SK-N-SH treated with all-trans-retinoic acid at 6 μM for 48 hours (cell line): Measurements from ENCODE around the gene IFITM1.

Experiments
- ATAC-seq: fragments of 200-7000 bp; cut with Tn5 transposase; 3 replicates; pipeline ENCODE4 v1.9.1; 2020; ENCODE audit warnings: mild to moderate bottlenecking, moderate library complexity
- ARNTL ChIP-seq: fragments of 450-650 bp; formaldehyde crosslinking; IDR thresholded peaks from 2 replicates; pipeline ENCODE4 v1.5.0; 2020; ENCODE audit warnings: low read depth, mild to moderate bottlenecking, moderate library complexity, borderline replicate concordance
- BACH2 ChIP-seq: fragments of 250-450 bp; sonication (Bioruptor Pico); IDR thresholded peaks from 2 replicates; pipeline ENCODE4 v1.9.0; 2021; ENCODE audit warnings: mild to moderate bottlenecking, borderline replicate concordance
- CSDC2 ChIP-seq: fragments of 250-450 bp; sonication (Bioruptor Pico); IDR thresholded peaks from 2 replicates; pipeline ENCODE4 v1.5.0; 2020; ENCODE audit warnings: mild to moderate bottlenecking, moderate library complexity
- ESRRG ChIP-seq: fragments of 250-450 bp; sonication (Bioruptor Pico); IDR thresholded peaks from 2 replicates; pipeline ENCODE4 v1.6.1; 2021; ENCODE audit warnings: mild to moderate bottlenecking
- ISL1 ChIP-seq: fragments of 250-450 bp; sonication (Bioruptor Pico); IDR thresholded peaks from 2 replicates; pipeline ENCODE4 v2.1.2; 2022; ENCODE audit warnings: mild to moderate bottlenecking, moderate library complexity
- PPARA ChIP-seq: fragments of 250-450 bp; sonication (Bioruptor Pico); IDR thresholded peaks from 2 replicates; pipeline ENCODE4 v1.5.0; 2020; ENCODE audit warnings: mild to moderate bottlenecking, borderline replicate concordance
- RARB ChIP-seq: fragments of 250-450 bp; sonication (Bioruptor Pico); IDR thresholded peaks from 2 replicates; pipeline ENCODE4 v1.8.0; 2021; ENCODE audit warnings: mild to moderate bottlenecking, moderate library complexity
- TCF4 ChIP-seq: fragments of 250-450 bp; sonication (Bioruptor Pico); IDR thresholded peaks from 2 replicates; pipeline ENCODE4 v1.8.0; 2021; ENCODE audit warnings: mild to moderate bottlenecking, moderate library complexity, borderline replicate concordance
- TOX ChIP-seq: fragments of 250-450 bp; sonication (Bioruptor Pico); IDR thresholded peaks from 2 replicates; pipeline ENCODE4 v1.8.0; 2021; ENCODE audit warnings: mild to moderate bottlenecking, moderate library complexity, borderline replicate concordance
- ZC3H10 ChIP-seq: fragments of 250-450 bp; sonication (Bioruptor Pico); IDR thresholded peaks from 2 replicates; pipeline ENCODE4 v1.5.1; 2021; ENCODE audit warnings: mild to moderate bottlenecking, moderate library complexity
- ZFP30 ChIP-seq: fragments of 450-650 bp; formaldehyde crosslinking; IDR thresholded peaks from 2 replicates; pipeline ENCODE4 v1.5.0; 2022; ENCODE audit warnings: mild to moderate bottlenecking, moderate library complexity
- ZNF565 ChIP-seq: fragments of 450-650 bp; formaldehyde crosslinking; conservative IDR thresholded peaks from 2 replicates; pipeline ENCODE4 v1.5.0; 2020; ENCODE audit warnings: low read depth, mild to moderate bottlenecking, moderate library complexity
- ZNF70 ChIP-seq: fragments of 450-650 bp; formaldehyde crosslinking; IDR thresholded peaks from 2 replicates; pipeline ENCODE4 v1.5.0; 2020; ENCODE audit warnings: mild to moderate bottlenecking, moderate library complexity
- ZNF8 ChIP-seq: fragments of 450-650 bp; formaldehyde crosslinking; IDR thresholded peaks from 2 replicates; pipeline ENCODE4 v1.5.0; 2020; ENCODE audit warnings: mild to moderate bottlenecking, moderate library complexity
- TF ChIP-seq, protein P1 (sequence below): fragments of 250-450 bp; sonication (Bioruptor Pico); IDR thresholded peaks from 2 replicates; pipeline ENCODE4 v1.5.1; 2021; ENCODE audit warnings: mild to moderate bottlenecking, moderate library complexity
- TF ChIP-seq, protein P2 (sequence below): fragments of 250-450 bp; sonication (Bioruptor Pico); IDR thresholded peaks from 2 replicates; pipeline ENCODE4 v1.8.0; 2020; ENCODE audit warnings: mild to moderate bottlenecking, moderate library complexity, borderline replicate concordance
- TF ChIP-seq, protein P3 (sequence below): fragments of 250-450 bp; sonication (Bioruptor Pico); IDR thresholded peaks from 2 replicates; pipeline ENCODE4 v1.5.0; 2020; ENCODE audit warnings: mild to moderate bottlenecking, moderate library complexity
- TF ChIP-seq, protein P4 (sequence below): fragments of 250-450 bp; sonication (Bioruptor Pico); IDR thresholded peaks from 2 replicates; pipeline ENCODE4 v1.5.1; 2020; ENCODE audit warnings: low read depth, mild to moderate bottlenecking, moderate library complexity
- TF ChIP-seq, protein P5 (sequence below): fragments of 250-450 bp; sonication (Bioruptor Pico); IDR thresholded peaks from 2 replicates; pipeline ENCODE4 v1.8.0; 2021; ENCODE audit warnings: low read depth, mild to moderate bottlenecking, moderate library complexity, borderline replicate concordance

The IFITM1 gene

DNA sequence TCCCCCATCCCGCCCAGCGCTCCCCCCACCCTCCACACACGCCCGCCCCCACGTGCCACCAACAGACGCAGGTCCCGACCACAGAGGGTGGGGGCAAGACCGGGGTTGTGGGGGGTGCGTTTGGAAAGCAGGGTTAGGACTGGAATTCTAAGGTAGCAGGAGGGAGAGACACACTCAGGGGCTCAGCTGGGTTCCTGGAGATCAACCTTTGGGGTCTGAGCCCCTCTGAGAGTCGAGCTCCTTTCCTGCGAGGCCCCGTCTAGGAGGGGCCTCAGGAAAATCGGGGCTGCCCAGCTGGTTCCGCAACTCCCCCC, 24.5 kb upstream of the IFITM1 start:
- no peak for ATAC-seq

DNA sequence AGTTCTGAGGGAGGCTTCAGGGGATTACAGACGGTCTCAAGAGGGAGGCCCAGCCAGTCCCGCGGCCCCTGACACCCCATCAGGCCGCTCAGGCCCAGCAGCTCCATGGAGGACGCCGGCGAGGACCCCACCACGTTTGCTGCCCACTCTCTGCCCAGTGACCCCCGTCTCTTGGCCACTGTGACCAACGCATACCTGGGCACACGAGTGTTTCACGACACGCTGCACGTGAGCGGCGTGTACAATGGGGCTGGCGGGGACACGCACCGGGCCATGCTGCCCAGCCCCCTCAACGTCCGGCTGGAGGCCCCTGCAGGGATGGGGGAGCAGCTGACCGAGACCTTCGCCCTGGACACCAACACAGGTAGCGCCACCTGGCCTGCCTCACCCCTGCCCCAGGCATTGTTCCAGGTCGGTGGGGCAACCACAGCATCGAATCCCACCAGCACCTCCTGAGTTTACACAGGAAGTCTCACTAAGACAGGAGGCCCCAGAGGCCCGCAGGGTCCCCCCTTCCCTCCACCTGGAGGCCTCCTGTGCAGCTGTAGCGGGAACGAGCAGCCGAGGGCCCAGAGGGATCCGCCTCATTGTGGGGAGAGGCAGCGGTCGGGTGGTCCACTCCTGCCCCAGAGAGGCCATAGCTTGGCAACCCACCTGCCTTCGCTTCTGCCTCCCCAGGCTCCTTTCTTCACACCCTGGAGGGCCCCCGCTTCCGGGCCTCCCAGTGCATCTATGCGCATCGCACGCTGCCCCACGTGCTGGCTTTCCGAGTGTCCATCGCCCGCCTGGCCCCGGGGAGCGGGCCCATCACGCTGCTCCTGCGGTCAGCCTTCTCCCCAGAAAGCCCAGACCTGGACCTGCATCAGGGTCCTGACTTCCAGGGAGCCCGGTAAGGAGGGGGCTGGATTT, 23.9 kb upstream of the IFITM1 start:
- no peak for ATAC-seq
- TF ChIP-seq ISL1 (CRISPR knock-in tag) (no peak), BACH2 (CRISPR knock-in tag) (no peak), ZNF70 (CRISPR knock-in tag) (no peak), RARB (CRISPR knock-in tag) (no peak), ZC3H10 (CRISPR knock-in tag) (no peak), ZNF8 (CRISPR knock-in tag) (no peak), TCF4 (no peak), ESRRG (no peak)
- TF ChIP-seq, protein P1, sequence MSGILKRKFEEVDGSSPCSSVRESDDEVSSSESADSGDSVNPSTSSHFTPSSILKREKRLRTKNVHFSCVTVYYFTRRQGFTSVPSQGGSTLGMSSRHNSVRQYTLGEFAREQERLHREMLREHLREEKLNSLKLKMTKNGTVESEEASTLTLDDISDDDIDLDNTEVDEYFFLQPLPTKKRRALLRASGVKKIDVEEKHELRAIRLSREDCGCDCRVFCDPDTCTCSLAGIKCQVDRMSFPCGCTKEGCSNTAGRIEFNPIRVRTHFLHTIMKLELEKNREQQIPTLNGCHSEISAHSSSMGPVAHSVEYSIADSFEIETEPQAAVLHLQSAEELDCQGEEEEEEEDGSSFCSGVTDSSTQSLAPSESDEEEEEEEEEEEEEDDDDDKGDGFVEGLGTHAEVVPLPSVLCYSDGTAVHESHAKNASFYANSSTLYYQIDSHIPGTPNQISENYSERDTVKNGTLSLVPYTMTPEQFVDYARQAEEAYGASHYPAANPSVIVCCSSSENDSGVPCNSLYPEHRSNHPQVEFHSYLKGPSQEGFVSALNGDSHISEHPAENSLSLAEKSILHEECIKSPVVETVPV (CRISPR knock-in tag) = no peak
- TF ChIP-seq, protein P2, sequence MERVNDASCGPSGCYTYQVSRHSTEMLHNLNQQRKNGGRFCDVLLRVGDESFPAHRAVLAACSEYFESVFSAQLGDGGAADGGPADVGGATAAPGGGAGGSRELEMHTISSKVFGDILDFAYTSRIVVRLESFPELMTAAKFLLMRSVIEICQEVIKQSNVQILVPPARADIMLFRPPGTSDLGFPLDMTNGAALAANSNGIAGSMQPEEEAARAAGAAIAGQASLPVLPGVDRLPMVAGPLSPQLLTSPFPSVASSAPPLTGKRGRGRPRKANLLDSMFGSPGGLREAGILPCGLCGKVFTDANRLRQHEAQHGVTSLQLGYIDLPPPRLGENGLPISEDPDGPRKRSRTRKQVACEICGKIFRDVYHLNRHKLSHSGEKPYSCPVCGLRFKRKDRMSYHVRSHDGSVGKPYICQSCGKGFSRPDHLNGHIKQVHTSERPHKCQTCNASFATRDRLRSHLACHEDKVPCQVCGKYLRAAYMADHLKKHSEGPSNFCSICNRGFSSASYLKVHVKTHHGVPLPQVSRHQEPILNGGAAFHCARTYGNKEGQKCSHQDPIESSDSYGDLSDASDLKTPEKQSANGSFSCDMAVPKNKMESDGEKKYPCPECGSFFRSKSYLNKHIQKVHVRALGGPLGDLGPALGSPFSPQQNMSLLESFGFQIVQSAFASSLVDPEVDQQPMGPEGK (CRISPR knock-in tag) = no peak
- TF ChIP-seq, protein P3, sequence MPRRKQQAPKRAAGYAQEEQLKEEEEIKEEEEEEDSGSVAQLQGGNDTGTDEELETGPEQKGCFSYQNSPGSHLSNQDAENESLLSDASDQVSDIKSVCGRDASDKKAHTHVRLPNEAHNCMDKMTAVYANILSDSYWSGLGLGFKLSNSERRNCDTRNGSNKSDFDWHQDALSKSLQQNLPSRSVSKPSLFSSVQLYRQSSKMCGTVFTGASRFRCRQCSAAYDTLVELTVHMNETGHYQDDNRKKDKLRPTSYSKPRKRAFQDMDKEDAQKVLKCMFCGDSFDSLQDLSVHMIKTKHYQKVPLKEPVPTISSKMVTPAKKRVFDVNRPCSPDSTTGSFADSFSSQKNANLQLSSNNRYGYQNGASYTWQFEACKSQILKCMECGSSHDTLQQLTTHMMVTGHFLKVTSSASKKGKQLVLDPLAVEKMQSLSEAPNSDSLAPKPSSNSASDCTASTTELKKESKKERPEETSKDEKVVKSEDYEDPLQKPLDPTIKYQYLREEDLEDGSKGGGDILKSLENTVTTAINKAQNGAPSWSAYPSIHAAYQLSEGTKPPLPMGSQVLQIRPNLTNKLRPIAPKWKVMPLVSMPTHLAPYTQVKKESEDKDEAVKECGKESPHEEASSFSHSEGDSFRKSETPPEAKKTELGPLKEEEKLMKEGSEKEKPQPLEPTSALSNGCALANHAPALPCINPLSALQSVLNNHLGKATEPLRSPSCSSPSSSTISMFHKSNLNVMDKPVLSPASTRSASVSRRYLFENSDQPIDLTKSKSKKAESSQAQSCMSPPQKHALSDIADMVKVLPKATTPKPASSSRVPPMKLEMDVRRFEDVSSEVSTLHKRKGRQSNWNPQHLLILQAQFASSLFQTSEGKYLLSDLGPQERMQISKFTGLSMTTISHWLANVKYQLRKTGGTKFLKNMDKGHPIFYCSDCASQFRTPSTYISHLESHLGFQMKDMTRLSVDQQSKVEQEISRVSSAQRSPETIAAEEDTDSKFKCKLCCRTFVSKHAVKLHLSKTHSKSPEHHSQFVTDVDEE (CRISPR knock-in tag) = no peak

More for the DNA sequence above, 24.5 kb upstream of the IFITM1 start:
- no peak for TF ChIP-seq ARNTL (CRISPR knock-in tag)
- no peak for TF ChIP-seq PPARA (CRISPR knock-in tag)
- TF ChIP-seq TOX (CRISPR knock-in tag) = no peak
- TF ChIP-seq, protein P4, sequence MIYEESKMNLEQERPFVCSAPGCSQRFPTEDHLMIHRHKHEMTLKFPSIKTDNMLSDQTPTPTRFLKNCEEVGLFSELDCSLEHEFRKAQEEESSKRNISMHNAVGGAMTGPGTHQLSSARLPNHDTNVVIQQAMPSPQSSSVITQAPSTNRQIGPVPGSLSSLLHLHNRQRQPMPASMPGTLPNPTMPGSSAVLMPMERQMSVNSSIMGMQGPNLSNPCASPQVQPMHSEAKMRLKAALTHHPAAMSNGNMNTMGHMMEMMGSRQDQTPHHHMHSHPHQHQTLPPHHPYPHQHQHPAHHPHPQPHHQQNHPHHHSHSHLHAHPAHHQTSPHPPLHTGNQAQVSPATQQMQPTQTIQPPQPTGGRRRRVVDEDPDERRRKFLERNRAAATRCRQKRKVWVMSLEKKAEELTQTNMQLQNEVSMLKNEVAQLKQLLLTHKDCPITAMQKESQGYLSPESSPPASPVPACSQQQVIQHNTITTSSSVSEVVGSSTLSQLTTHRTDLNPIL (CRISPR knock-in tag) = no peak
- TF ChIP-seq, protein P1 (CRISPR knock-in tag) = no peak
- TF ChIP-seq ZNF70 (CRISPR knock-in tag) = no peak
- TF ChIP-seq, protein P5, sequence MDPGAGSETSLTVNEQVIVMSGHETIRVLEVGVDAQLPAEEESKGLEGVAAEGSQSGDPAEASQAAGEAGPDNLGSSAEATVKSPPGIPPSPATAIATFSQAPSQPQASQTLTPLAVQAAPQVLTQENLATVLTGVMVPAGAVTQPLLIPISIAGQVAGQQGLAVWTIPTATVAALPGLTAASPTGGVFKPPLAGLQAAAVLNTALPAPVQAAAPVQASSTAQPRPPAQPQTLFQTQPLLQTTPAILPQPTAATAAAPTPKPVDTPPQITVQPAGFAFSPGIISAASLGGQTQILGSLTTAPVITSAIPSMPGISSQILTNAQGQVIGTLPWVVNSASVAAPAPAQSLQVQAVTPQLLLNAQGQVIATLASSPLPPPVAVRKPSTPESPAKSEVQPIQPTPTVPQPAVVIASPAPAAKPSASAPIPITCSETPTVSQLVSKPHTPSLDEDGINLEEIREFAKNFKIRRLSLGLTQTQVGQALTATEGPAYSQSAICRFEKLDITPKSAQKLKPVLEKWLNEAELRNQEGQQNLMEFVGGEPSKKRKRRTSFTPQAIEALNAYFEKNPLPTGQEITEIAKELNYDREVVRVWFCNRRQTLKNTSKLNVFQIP (CRISPR knock-in tag) = no peak
- TF ChIP-seq RARB (CRISPR knock-in tag) = no peak
- no peak for TF ChIP-seq ZC3H10 (CRISPR knock-in tag)
- TF ChIP-seq, protein P3 (CRISPR knock-in tag) = no peak
- TF ChIP-seq BACH2 (CRISPR knock-in tag) = no peak
- no peak for TF ChIP-seq ZNF565
- no peak for TF ChIP-seq CSDC2 (CRISPR knock-in tag)
- no peak for TF ChIP-seq ZFP30 (CRISPR knock-in tag)
- TF ChIP-seq ESRRG = no peak
- TF ChIP-seq, protein P2 (CRISPR knock-in tag) = no peak
